GM23338 (cell line): ENCODE results near the gene HEATR1. TPM values are rescaled to one million over a fixed set of nuclear protein-coding genes. Genes with fewer than 3 reads are reported as not detected.

ENCODE experiments used
- ATAC-seq: fragments of 200-7000 bp; cut with Tn5 transposase; 3 replicates; pipeline ENCODE4 v1.9.1; 2020
- DNase-seq: peaks from one replicate; pipeline ENCODE4 v3.0.0-alpha.2; 2015; ENCODE audit warnings: low spot score
- H2AFZ ChIP-seq: fragments of 200-600 bp; sonication (generic); 2 replicates; pipeline ENCODE4 v1.8.0; 2016; ENCODE audit warnings: antibody characterized with exemption, mild to moderate bottlenecking, moderate library complexity
- H3F3A ChIP-seq: fragments of 200-600 bp; sonication (generic); replicated peaks from 2 replicates; pipeline ENCODE4 v1.8.0; 2017; ENCODE audit warnings: antibody characterized with exemption, mixed run types, low read depth
- H3K27ac ChIP-seq: fragments of 200-600 bp; sonication (generic); 2 replicates; pipeline ENCODE4 v1.6.1; 2016; ENCODE audit warnings: low read depth
- H3K27me3 ChIP-seq: fragments of 200-600 bp; sonication (generic); 2 replicates; pipeline ENCODE4 v1.8.0; 2016; ENCODE audit warnings: mild to moderate bottlenecking, mixed run types, moderate library complexity; ENCODE audit not compliant: insufficient read depth
- H3K36me3 ChIP-seq: fragments of 200-600 bp; sonication (generic); 2 replicates; pipeline ENCODE4 v1.8.0; 2016; ENCODE audit warnings: mild to moderate bottlenecking; ENCODE audit not compliant: insufficient read depth
- H3K4me1 ChIP-seq: fragments of 200-600 bp; sonication (generic); 2 replicates; pipeline ENCODE4 v1.8.0; 2016; ENCODE audit warnings: mild to moderate bottlenecking, moderate library complexity; ENCODE audit not compliant: insufficient read depth
- H3K4me2 ChIP-seq: fragments of 200-600 bp; sonication (generic); 2 replicates; pipeline ENCODE4 v1.7.1; 2017; ENCODE audit warnings: mixed run types
- H3K4me3 ChIP-seq: fragments of 200-600 bp; sonication (generic); 2 replicates; pipeline ENCODE4 v1.6.1; 2016; ENCODE audit warnings: mixed run types
- H3K79me2 ChIP-seq: fragments of 200-600 bp; sonication (generic); replicated peaks from 2 replicates; pipeline ENCODE4 v1.8.0; 2017; ENCODE audit warnings: mild to moderate bottlenecking; ENCODE audit not compliant: insufficient read depth
- H3K9me2 ChIP-seq: fragments of 200-600 bp; sonication (generic); 2 replicates; pipeline ENCODE4 v1.8.0; 2017; ENCODE audit not compliant: insufficient read depth
- H4K20me1 ChIP-seq: fragments of 200-600 bp; sonication (generic); replicated peaks from 2 replicates; pipeline ENCODE4 v1.8.0; 2017; ENCODE audit warnings: mild to moderate bottlenecking; ENCODE audit not compliant: insufficient read depth
- H3K27ac Mint-ChIP-seq: 2 replicates; pipeline ENCODE4 v1.8.0; 2020; ENCODE audit warnings: inconsistent platforms, mild to moderate bottlenecking, moderate library complexity, mixed read lengths
- H3K27me3 Mint-ChIP-seq: 3 replicates; pipeline ENCODE4 v1.8.0; 2022; ENCODE audit warnings: low read depth, mild to moderate bottlenecking, moderate library complexity, mixed read lengths, inconsistent platforms; ENCODE audit not compliant: insufficient read depth, poor library complexity
- H3K36me3 Mint-ChIP-seq: 3 replicates; pipeline ENCODE4 v1.8.0; 2021; ENCODE audit warnings: low read depth, mild to moderate bottlenecking, inconsistent platforms, moderate library complexity, mixed read lengths
- H3K4me1 Mint-ChIP-seq: 3 replicates; pipeline ENCODE4 v1.8.0; 2020; ENCODE audit warnings: mild to moderate bottlenecking, inconsistent platforms, mixed read lengths
- H3K4me3 Mint-ChIP-seq: 3 replicates; pipeline ENCODE4 v1.8.0; 2021; ENCODE audit warnings: moderate library complexity, mild to moderate bottlenecking, inconsistent platforms, mixed read lengths
- H3K9me3 Mint-ChIP-seq: 3 replicates; pipeline ENCODE4 v1.8.0; 2020; ENCODE audit warnings: moderate library complexity, mild to moderate bottlenecking, inconsistent platforms, mixed read lengths
- EZH2 ChIP-seq: fragments of 200-600 bp; sonication (generic); IDR thresholded peaks from one replicate; pipeline ENCODE4 v1.8.0; 2017; ENCODE audit warnings: antibody characterized with exemption, mild to moderate bottlenecking, low read depth; ENCODE audit not compliant: unreplicated experiment
- STAT1 ChIP-seq: IDR thresholded peaks from one replicate; pipeline ENCODE4 v1.6.1; 2016; ENCODE audit warnings: antibody characterized with exemption; ENCODE audit not compliant: unreplicated experiment
- ZNF331 ChIP-seq: fragments of 250-450 bp; sonication (Bioruptor Pico); IDR thresholded peaks from 2 replicates; pipeline ENCODE4 v1.5.0; 2020; ENCODE audit warnings: low read depth, mild to moderate bottlenecking, moderate library complexity
- ZNF462 ChIP-seq: fragments of 250-450 bp; sonication (Bioruptor Pico); IDR thresholded peaks from 2 replicates; pipeline ENCODE4 v1.5.0; 2020; ENCODE audit warnings: mild to moderate bottlenecking, moderate library complexity
- polyA plus RNA-seq: library from polyadenylated mRNA; unstranded; fragments of >200 nt; fragmentation: Nextera tagmentation; extraction: Ambion mirVana; gene quantifications from 2 replicates; pipeline ENCODE4 v1.2.1, GENCODE V29; 2016
- total RNA-seq: library from RNA; depleted of rRNA; stranded (reverse); fragments of >200 nt; shearing (Covaris generic); gene quantifications from 2 replicates; pipeline ENCODE4 v1.2.3, GENCODE V29; 2014
- TF ChIP-seq, protein P1 (sequence below): IDR thresholded peaks from 2 replicates; pipeline ENCODE4 v1.6.1; 2016; ENCODE audit warnings: antibody characterized with exemption

Gene HEATR1
- total and polyA plus RNA-seq, 2 experiments from 2014 or later: 17.2 to 81.1 TPM

GRCh38 chr1:236602171-236602570 lies 2.1 kb downstream of the HEATR1 start:
- H3K27me3 ChIP-seq: no peaks in the 10 kb centered on the region
- TF ChIP-seq ZNF462 (CRISPR knock-in tag): no peak
- no peak for TF ChIP-seq STAT1
- TF ChIP-seq ZNF331 (CRISPR knock-in tag): no peak
- TF ChIP-seq EZH2: no peak
- Mint-ChIP-seq H3K9me3 (no peaks in the 10 kb centered on the region), H3K4me3 (no peak overlapping the region; the same call in 2 of the 3 replicates), H3K27me3 (peaks cover 10% of the 10 kb centered on the region), H3K36me3 (peaks cover 50% of the 10 kb centered on the region; the same call in 2 of the 3 replicates), H3K4me1 (peaks cover 14% of the 10 kb centered on the region), H3K27ac (no peak overlapping the region)
- H3K9me2 ChIP-seq: no peaks in the 10 kb centered on the region
- no peak overlapping the region for H3K4me2 ChIP-seq
- H3F3A ChIP-seq: no peaks in the 10 kb centered on the region
- peaks cover 56% of the 10 kb centered on the region for H3K79me2 ChIP-seq
- DNase-seq: no peak
- ATAC-seq: no peak
- H3K36me3 ChIP-seq: peaks cover 29% of the 10 kb centered on the region
- no peak overlapping the region for H3K4me3 ChIP-seq
- H4K20me1 ChIP-seq: peaks cover 5% of the 10 kb centered on the region; the same call in 1 of the 2 replicates
- no peak overlapping the region for H2AFZ ChIP-seq
- H3K4me1 ChIP-seq: peaks cover 12% of the 10 kb centered on the region
- H3K27ac ChIP-seq: no peak overlapping the region

DNA sequence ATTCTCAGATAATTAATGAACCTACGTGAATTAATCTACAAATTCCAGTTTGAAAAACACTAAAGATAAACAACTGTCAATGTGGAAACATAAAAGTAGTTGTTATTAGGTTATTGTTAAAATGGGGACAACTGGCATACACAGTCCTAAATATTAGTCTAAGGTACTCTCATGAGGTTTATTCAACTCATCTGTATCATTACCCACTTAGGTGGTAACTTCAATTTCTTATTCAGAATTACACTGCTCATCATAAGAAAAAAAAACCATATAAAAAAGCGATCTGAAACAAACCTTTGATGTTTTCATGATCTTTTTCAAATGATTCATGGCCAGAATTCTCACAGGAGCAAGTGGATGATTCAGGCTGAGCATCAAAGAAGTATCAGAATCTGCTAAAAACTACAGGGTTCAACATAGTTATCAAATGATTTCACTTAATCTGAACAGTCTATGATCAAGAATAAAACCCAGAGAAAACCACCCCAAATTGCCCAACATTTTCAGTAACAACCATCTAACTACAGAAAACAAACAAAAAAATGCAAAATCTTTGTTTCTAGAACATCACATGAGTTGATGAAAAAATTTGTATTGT lies 13.7 kb downstream of the HEATR1 start:
- Mint-ChIP-seq H3K9me3 (no peaks in the 10 kb centered on the region), H3K4me3 (no peak overlapping the region), H3K4me1 (no peaks in the 10 kb centered on the region), H3K27me3 (no peaks in the 10 kb centered on the region), H3K36me3 (peaks cover 76% of the 10 kb centered on the region), H3K27ac (no peak overlapping the region)
- no peak overlapping the region for H3K27ac ChIP-seq
- H3F3A ChIP-seq: no peaks in the 10 kb centered on the region
- H3K4me2 ChIP-seq: no peak overlapping the region
- no peaks in the 10 kb centered on the region for H3K27me3 ChIP-seq
- H3K36me3 ChIP-seq: peaks cover 85% of the 10 kb centered on the region; the same call in 1 of the 2 replicates
- no peaks in the 10 kb centered on the region; the same call in none of the 2 replicates for H4K20me1 ChIP-seq
- ATAC-seq (no peak), DNase-seq (no peak)
- H2AFZ ChIP-seq: no peak overlapping the region
- no peak overlapping the region for H3K4me3 ChIP-seq
- no peaks in the 10 kb centered on the region for H3K9me2 ChIP-seq
- H3K4me1 ChIP-seq: no peaks in the 10 kb centered on the region
- H3K79me2 ChIP-seq: no peaks in the 10 kb centered on the region
- TF ChIP-seq, protein P1, sequence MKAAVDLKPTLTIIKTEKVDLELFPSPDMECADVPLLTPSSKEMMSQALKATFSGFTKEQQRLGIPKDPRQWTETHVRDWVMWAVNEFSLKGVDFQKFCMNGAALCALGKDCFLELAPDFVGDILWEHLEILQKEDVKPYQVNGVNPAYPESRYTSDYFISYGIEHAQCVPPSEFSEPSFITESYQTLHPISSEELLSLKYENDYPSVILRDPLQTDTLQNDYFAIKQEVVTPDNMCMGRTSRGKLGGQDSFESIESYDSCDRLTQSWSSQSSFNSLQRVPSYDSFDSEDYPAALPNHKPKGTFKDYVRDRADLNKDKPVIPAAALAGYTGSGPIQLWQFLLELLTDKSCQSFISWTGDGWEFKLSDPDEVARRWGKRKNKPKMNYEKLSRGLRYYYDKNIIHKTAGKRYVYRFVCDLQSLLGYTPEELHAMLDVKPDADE: no peak
